Activated CD4-positive, alpha-beta memory T cell treated with anti-CD3 and anti-CD28 coated beads for 36 hours (primary cell): Measurements from ENCODE around the gene USP31. TPM values are rescaled to one million over a fixed set of nuclear protein-coding genes. Genes with fewer than 3 reads are reported as not detected.

ENCODE experiments used
- CTCF ChIA-PET: fragments of 350-600 bp; sonication (Branson Sonifier 250); formaldehyde crosslinking; loops from one replicate; lab custom pipeline; 2021; ENCODE audit warnings: antibody characterized with exemption, inconsistent platforms; lab: Charles Lee
- POLR2A ChIA-PET: fragments of 350-600 bp; sonication (Branson Sonifier 250); formaldehyde crosslinking; loops from one replicate; lab custom pipeline; 2021; ENCODE audit warnings: antibody characterized with exemption; lab: Charles Lee
- DNase-seq: peaks from one replicate; pipeline ENCODE4 v3.0.0-alpha.2; 2020
- H3K27ac Mint-ChIP-seq: one replicate; pipeline ENCODE4 v1.8.0; 2021; ENCODE audit warnings: mixed read lengths
- H3K27me3 Mint-ChIP-seq: one replicate; pipeline ENCODE4 v1.8.0; 2021; ENCODE audit warnings: mixed read lengths
- H3K36me3 Mint-ChIP-seq: one replicate; pipeline ENCODE4 v1.8.0; 2021; ENCODE audit warnings: mixed read lengths
- H3K4me1 Mint-ChIP-seq: one replicate; pipeline ENCODE4 v1.8.0; 2021; ENCODE audit warnings: low read depth, mixed read lengths
- H3K4me3 Mint-ChIP-seq: one replicate; pipeline ENCODE4 v1.8.0; 2021; ENCODE audit warnings: mild to moderate bottlenecking, mixed read lengths
- H3K9me3 Mint-ChIP-seq: one replicate; pipeline ENCODE4 v1.8.0; 2021; ENCODE audit warnings: mixed read lengths
- intact Hi-C: fragments of 100-400 bp; cut with micrococcal nuclease; formaldehyde crosslinking; loops from one replicate; pipeline ENCODE4 v1.15.1; 2023
- total RNA-seq, 2 experiments: library from RNA; stranded (reverse); gene quantifications; one replicate each; pipeline ENCODE4 v1.2.3, GENCODE V29; 2021

USP31 gene
- total RNA-seq, 2 experiments from 2014 or later: 5.4 to 5.7 TPM

GRCh38 chr16:23062524-23062923, 86.7 kb downstream of the USP31 start:
- intact Hi-C loops: no loop called here
- no peak for DNase-seq
- Mint-ChIP-seq H3K27ac (no peak overlapping the region), H3K27me3 (peaks cover 6% of the 10 kb centered on the region), H3K36me3 (peaks cover 1% of the 10 kb centered on the region), H3K4me1 (peaks cover 8% of the 10 kb centered on the region), H3K4me3 (no peak overlapping the region), H3K9me3 (no peaks in the 10 kb centered on the region)
- POLR2A ChIA-PET: no interaction called here
- CTCF ChIA-PET: interaction anchor here (1.3 kb wide), 1 partner anchor 373 kb away, joined by 5 read pairs; no protein-coding TSS in a partner anchor

DNA sequence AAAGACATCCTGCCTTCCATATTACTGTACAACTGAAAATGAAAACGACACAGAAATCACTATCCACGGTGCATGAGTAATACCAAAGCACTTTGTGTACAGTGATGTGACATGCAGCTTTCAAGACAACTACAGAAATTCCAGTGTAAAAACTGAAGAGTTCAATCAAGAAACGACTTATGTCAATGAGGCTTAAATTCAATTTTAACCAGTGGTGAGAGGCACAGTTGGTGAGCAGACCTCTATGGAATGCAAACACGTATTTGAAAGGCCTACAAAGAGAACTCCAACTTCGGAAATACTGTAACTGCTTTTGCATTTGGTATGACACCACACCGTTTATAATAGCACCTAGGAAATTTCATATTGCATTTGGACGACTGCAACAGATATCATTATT, 87.6 kb downstream of the USP31 start:
- H3K27me3 Mint-ChIP-seq: peaks cover 6% of the 10 kb centered on the region
- ChIA-PET CTCF (interaction anchor here (1.4 kb wide), 1 partner anchor 10 kb away, joined by 4 read pairs; no protein-coding TSS in a partner anchor), POLR2A (no interaction called here)
- no peaks in the 10 kb centered on the region for H3K36me3 Mint-ChIP-seq
- DNase-seq: no peak
- H3K27ac Mint-ChIP-seq: no peak overlapping the region
- H3K4me3 Mint-ChIP-seq: no peak overlapping the region
- H3K4me1 Mint-ChIP-seq: peaks cover 8% of the 10 kb centered on the region
- intact Hi-C loops: no loop called here
- no peaks in the 10 kb centered on the region for H3K9me3 Mint-ChIP-seq

- CTCF ChIA-PET: interaction anchor here (0.6 to 1.4 kb wide), 6 partner anchors 11 to 1364 kb away, joined by 3 to 5 read pairs (median 3); no protein-coding TSS in a partner anchor
- Mint-ChIP-seq H3K9me3 (no peaks in the 10 kb centered on the region), H3K4me1 (peaks cover 8% of the 10 kb centered on the region), H3K4me3 (no peak overlapping the region), H3K36me3 (no peaks in the 10 kb centered on the region), H3K27me3 (peaks cover 6% of the 10 kb centered on the region), H3K27ac (no peak overlapping the region)
- intact Hi-C loops: no loop called here
- POLR2A ChIA-PET: no interaction called here
- peak; percentile 69 for DNase-seq
Measured at GRCh38 chr16:23060458-23061320, 88.6 kb downstream of the USP31 start.

DNA sequence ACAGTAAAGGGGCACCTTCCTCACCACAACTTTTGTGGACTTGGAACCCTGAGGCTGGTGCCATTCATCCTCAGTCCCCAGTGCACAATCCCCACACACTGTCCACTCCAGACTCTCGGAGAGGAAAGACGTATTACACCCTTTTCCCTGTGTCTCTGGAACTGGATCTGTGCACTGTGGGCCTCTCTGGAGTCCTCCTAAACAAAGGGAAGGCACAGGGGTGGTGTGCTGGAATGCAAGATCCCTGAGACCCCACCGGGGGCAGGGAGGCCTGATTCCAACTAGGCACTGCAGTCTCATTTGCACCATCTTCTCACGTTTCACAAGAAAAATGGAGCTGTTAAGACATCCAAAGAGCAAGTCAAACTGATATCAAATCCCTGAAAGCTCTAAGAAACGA, 89.8 kb downstream of the USP31 start:
- ChIA-PET POLR2A (no interaction called here), CTCF (interaction anchor here (1.3 to 1.4 kb wide), 2 partner anchors 15 to 376 kb away, joined by 3 to 5 read pairs; no protein-coding TSS in a partner anchor)
- Mint-ChIP-seq H3K9me3 (no peaks in the 10 kb centered on the region), H3K4me3 (no peak overlapping the region), H3K27ac (no peak overlapping the region), H3K4me1 (peaks cover 4% of the 10 kb centered on the region), H3K36me3 (no peaks in the 10 kb centered on the region), H3K27me3 (peaks cover 14% of the 10 kb centered on the region)
- intact Hi-C loops: no loop called here
- DNase-seq: no peak

GRCh38 chr16:23058576-23058975, 90.7 kb downstream of the USP31 start:
- Mint-ChIP-seq H3K27ac (no peak overlapping the region), H3K36me3 (no peaks in the 10 kb centered on the region), H3K9me3 (no peaks in the 10 kb centered on the region), H3K4me1 (peaks cover 2% of the 10 kb centered on the region), H3K27me3 (peaks cover 14% of the 10 kb centered on the region), H3K4me3 (no peak overlapping the region)
- DNase-seq: no peak
- POLR2A ChIA-PET: no interaction called here
- intact Hi-C loops: no loop called here
- CTCF ChIA-PET: no interaction called here

- intact Hi-C loops: no loop called here
- no peak for DNase-seq
- Mint-ChIP-seq H3K4me3 (no peak overlapping the region), H3K27me3 (peaks cover 18% of the 10 kb centered on the region), H3K27ac (no peak overlapping the region), H3K9me3 (no peaks in the 10 kb centered on the region), H3K36me3 (no peaks in the 10 kb centered on the region), H3K4me1 (peaks cover 2% of the 10 kb centered on the region)
- ChIA-PET CTCF (no interaction called here), POLR2A (no interaction called here)
Measured at GRCh38 chr16:23057013-23057596, 92.1 kb downstream of the USP31 start.

DNA sequence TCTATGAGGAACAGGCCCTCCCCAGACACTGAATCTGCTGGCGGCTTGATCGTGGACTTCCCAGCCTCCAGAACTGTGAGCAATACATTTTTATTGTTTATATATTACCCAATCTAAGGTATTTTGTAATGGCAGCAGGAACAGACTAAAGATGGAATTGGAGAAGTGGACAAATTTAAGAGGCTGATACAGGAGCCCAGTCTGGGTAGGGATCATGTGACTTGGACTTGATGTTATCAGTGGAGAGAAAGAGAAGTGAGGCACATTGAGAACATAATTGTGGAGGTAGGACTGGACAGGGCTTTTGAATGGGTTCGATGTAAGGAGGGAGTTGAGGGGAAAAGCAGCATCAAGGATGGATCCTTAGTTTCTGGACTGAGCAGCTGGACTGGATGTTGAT, 93.8 kb downstream of the USP31 start:
- peaks cover under 1% of the 10 kb centered on the region for H3K4me1 Mint-ChIP-seq
- H3K4me3 Mint-ChIP-seq: no peak overlapping the region
- H3K9me3 Mint-ChIP-seq: no peaks in the 10 kb centered on the region
- peaks cover 19% of the 10 kb centered on the region for H3K27me3 Mint-ChIP-seq
- no peak for DNase-seq
- ChIA-PET POLR2A (no interaction called here), CTCF (no interaction called here)
- H3K36me3 Mint-ChIP-seq: no peaks in the 10 kb centered on the region
- intact Hi-C loops: no loop called here
- H3K27ac Mint-ChIP-seq: no peak overlapping the region

- ChIA-PET POLR2A (no interaction called here), CTCF (no interaction called here)
- Mint-ChIP-seq H3K36me3 (no peaks in the 10 kb centered on the region), H3K9me3 (no peaks in the 10 kb centered on the region), H3K27me3 (peaks cover 26% of the 10 kb centered on the region), H3K4me1 (no peaks in the 10 kb centered on the region), H3K27ac (no peak overlapping the region), H3K4me3 (no peak overlapping the region)
- no peak for DNase-seq
- intact Hi-C loops: no loop called here
Measured at GRCh38 chr16:23052908-23053580, 96.2 kb downstream of the USP31 start.

- H3K27me3 Mint-ChIP-seq: peaks cover 30% of the 10 kb centered on the region
- POLR2A ChIA-PET: no interaction called here
- no peak overlapping the region for H3K27ac Mint-ChIP-seq
- no peaks in the 10 kb centered on the region for H3K36me3 Mint-ChIP-seq
- intact Hi-C loops: no loop called here
- H3K4me1 Mint-ChIP-seq: no peaks in the 10 kb centered on the region
- H3K4me3 Mint-ChIP-seq: no peak overlapping the region
- CTCF ChIA-PET: no interaction called here
- no peaks in the 10 kb centered on the region for H3K9me3 Mint-ChIP-seq
- DNase-seq: no peak
Measured at GRCh38 chr16:23052221-23052620, 97.0 kb downstream of the USP31 start.

- DNase-seq: no peak
- H3K4me3 Mint-ChIP-seq: no peak overlapping the region
- no peak overlapping the region for H3K27ac Mint-ChIP-seq
- H3K4me1 Mint-ChIP-seq: no peaks in the 10 kb centered on the region
- H3K36me3 Mint-ChIP-seq: no peaks in the 10 kb centered on the region
- peaks cover 33% of the 10 kb centered on the region for H3K27me3 Mint-ChIP-seq
- intact Hi-C loops: no loop called here
- ChIA-PET POLR2A (no interaction called here), CTCF (no interaction called here)
- no peaks in the 10 kb centered on the region for H3K9me3 Mint-ChIP-seq
Measured at GRCh38 chr16:23051587-23051986, 97.7 kb downstream of the USP31 start.

- intact Hi-C loops: no loop called here
- Mint-ChIP-seq H3K27me3 (peaks cover 34% of the 10 kb centered on the region), H3K4me3 (no peak overlapping the region), H3K36me3 (no peaks in the 10 kb centered on the region), H3K9me3 (peaks cover 9% of the 10 kb centered on the region), H3K4me1 (no peaks in the 10 kb centered on the region), H3K27ac (no peak overlapping the region)
- DNase-seq: no peak
- ChIA-PET CTCF (interaction anchor here (0.9 kb wide), 1 partner anchor 12 kb away, joined by 3 read pairs; no protein-coding TSS in a partner anchor), POLR2A (no interaction called here)
Measured at GRCh38 chr16:23048164-23048563, 101.1 kb downstream of the USP31 start.

DNA sequence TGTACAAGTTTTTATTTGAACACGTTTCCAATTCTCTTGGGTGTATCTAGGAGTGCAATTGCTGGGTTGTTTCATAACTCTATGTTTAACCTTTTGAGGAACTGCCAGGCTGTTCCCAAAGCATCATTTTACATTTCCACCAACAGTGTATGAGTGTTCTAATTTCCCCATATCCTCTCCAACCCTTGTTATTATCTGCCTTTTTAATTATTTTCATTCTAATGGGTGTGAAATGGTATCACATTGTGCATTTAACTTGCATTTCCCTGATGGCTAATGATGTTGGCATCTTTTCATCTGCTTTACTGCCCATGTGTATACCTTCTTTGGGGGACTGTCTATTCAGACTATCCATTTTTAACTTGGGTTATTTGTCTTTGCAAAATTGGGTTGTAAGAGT, 104.2 kb downstream of the USP31 start:
- no peak overlapping the region for H3K4me3 Mint-ChIP-seq
- no peak for DNase-seq
- ChIA-PET POLR2A (no interaction called here), CTCF (no interaction called here)
- H3K27ac Mint-ChIP-seq: no peak overlapping the region
- H3K9me3 Mint-ChIP-seq: peaks cover 9% of the 10 kb centered on the region
- H3K27me3 Mint-ChIP-seq: peaks cover 29% of the 10 kb centered on the region
- intact Hi-C loops: no loop called here
- no peaks in the 10 kb centered on the region for H3K4me1 Mint-ChIP-seq
- H3K36me3 Mint-ChIP-seq: no peaks in the 10 kb centered on the region
